ENCODE data around the gene ZNF770.

GRCh38 chr15:34994925-34995324 is 6.8 kb upstream of the ZNF770 start:
- TF ChIP-seq CTCF (conservative IDR thresholded peaks at IDR 0.05 in 1 of 2, IDR thresholded peaks at IDR 0.05 in 1 of 2; ENCODE audit: extremely low read depth in 1 of 2, insufficient read depth in 1 of 2, low read depth in 1 of 2, low read length in 2 of 2) = no peak
- no peak for TF ChIP-seq EZH2 (IDR thresholded peaks at IDR 0.05; ENCODE audit: borderline replicate concordance, low read length)

Data from mammary epithelial cell (primary cell).